OCI-LY3 (cell line): ENCODE data around the gene BBIP1.

Experiments
- EZH2phosphoT487 ChIP-seq: fragments of 200-600 bp; shearing (Covaris generic); IDR thresholded peaks from 2 replicates; pipeline ENCODE4 v1.6.1; 2018; ENCODE audit warnings: antibody characterized with exemption, mixed run types, low read depth
- TF ChIP-seq, protein P1 (sequence below): fragments of 200-600, 300-600 bp; sonication (generic); IDR thresholded peaks from 2 replicates; pipeline ENCODE4 v1.5.1; 2014; ENCODE audit warnings: antibody characterized with exemption, low read length, low read depth

GRCh38 chr10:110865809-110866482 is 53.0 kb downstream of the BBIP1 start:
- TF ChIP-seq, protein P1, sequence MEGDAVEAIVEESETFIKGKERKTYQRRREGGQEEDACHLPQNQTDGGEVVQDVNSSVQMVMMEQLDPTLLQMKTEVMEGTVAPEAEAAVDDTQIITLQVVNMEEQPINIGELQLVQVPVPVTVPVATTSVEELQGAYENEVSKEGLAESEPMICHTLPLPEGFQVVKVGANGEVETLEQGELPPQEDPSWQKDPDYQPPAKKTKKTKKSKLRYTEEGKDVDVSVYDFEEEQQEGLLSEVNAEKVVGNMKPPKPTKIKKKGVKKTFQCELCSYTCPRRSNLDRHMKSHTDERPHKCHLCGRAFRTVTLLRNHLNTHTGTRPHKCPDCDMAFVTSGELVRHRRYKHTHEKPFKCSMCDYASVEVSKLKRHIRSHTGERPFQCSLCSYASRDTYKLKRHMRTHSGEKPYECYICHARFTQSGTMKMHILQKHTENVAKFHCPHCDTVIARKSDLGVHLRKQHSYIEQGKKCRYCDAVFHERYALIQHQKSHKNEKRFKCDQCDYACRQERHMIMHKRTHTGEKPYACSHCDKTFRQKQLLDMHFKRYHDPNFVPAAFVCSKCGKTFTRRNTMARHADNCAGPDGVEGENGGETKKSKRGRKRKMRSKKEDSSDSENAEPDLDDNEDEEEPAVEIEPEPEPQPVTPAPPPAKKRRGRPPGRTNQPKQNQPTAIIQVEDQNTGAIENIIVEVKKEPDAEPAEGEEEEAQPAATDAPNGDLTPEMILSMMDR, result no peak
- TF ChIP-seq EZH2phosphoT487, result no peak
